Cortex of kidney (tissue), 1 donor: ENCODE data around the gene TMEM242.

ENCODE experiments used
- DNase-seq: peaks from one replicate; lab custom pipeline; 2025; lab: John Stamatoyannopoulos, UW

Gene TMEM242

GRCh38 chr6:157270916-157271315 lies 52.4 kb downstream of the TMEM242 start:
- no peak for DNase-seq

- no peak for DNase-seq
Observed at GRCh38 chr6:157270308-157270707, 53.0 kb downstream of the TMEM242 start.

- DNase-seq, result no peak
Observed at GRCh38 chr6:157269261-157269794, 54.0 kb downstream of the TMEM242 start.

- DNase-seq, result no peak
Observed at GRCh38 chr6:157268835-157269234, 54.5 kb downstream of the TMEM242 start.

- DNase-seq, result no peak
Observed at GRCh38 chr6:157268396-157268795, 54.9 kb downstream of the TMEM242 start.

GRCh38 chr6:157267654-157268053 lies 55.7 kb downstream of the TMEM242 start:
- no peak for DNase-seq

GRCh38 chr6:157267109-157267611 lies 56.2 kb downstream of the TMEM242 start:
- DNase-seq, result no peak

GRCh38 chr6:157266274-157267101 lies 56.8 kb downstream of the TMEM242 start:
- DNase-seq, result no peak

GRCh38 chr6:157265635-157266034 lies 57.7 kb downstream of the TMEM242 start:
- DNase-seq, result no peak

GRCh38 chr6:157265186-157265585 lies 58.1 kb downstream of the TMEM242 start:
- no peak for DNase-seq

GRCh38 chr6:157264701-157265100 lies 58.6 kb downstream of the TMEM242 start:
- DNase-seq, result no peak

- no peak for DNase-seq
Observed at GRCh38 chr6:157263881-157264397, 59.4 kb downstream of the TMEM242 start.

- no peak for DNase-seq
Observed at GRCh38 chr6:157263146-157263545, 60.2 kb downstream of the TMEM242 start.

- DNase-seq, result no peak
Observed at GRCh38 chr6:157261606-157262005, 61.7 kb downstream of the TMEM242 start.

GRCh38 chr6:157260735-157261410 lies 62.4 kb downstream of the TMEM242 start:
- no peak for DNase-seq

- no peak for DNase-seq
Observed at GRCh38 chr6:157259443-157259842, 63.9 kb downstream of the TMEM242 start.

- no peak for DNase-seq
Observed at GRCh38 chr6:157258878-157259277, 64.4 kb downstream of the TMEM242 start.

GRCh38 chr6:157255079-157255478 lies 68.2 kb downstream of the TMEM242 start:
- DNase-seq, result no peak

GRCh38 chr6:157254538-157254937 lies 68.8 kb downstream of the TMEM242 start:
- no peak for DNase-seq

- no peak for DNase-seq
Observed at GRCh38 chr6:157253699-157254098, 69.6 kb downstream of the TMEM242 start.

GRCh38 chr6:157253017-157253416 lies 70.3 kb downstream of the TMEM242 start:
- no peak for DNase-seq

- no peak for DNase-seq
Observed at GRCh38 chr6:157251586-157252247, 71.6 kb downstream of the TMEM242 start.
